ENCODE results near the gene PSTPIP1. TPM values are rescaled to one million over a fixed set of nuclear protein-coding genes. Genes with fewer than 3 reads are reported as not detected.
A peak's percentile ranks its signal among the peaks of the same experiment; 100 is the strongest.

PSTPIP1 gene
- total RNA-seq = 10 to 100 TPM in 3 of 4 donors, 1 to 10 TPM in 1; 6.3 to 40.4 (median 19.5) TPM

- H3K27ac ChIP-seq = peak within 1 kb of the TSS; percentile 69 to 87 (median 80)
- H3K4me1 ChIP-seq = peaks cover 0 to 22% (median 15%) of the 10 kb centered on the region in 4 donors
- peak; percentile 59 to 88 (median 83) for DNase-seq
- H3K4me3 ChIP-seq = peak within 1 kb of the TSS; percentile 37 to 51 (median 46)
- TF ChIP-seq POLR2A (IDR thresholded peaks at IDR 0.05) = peak in 1 of 2 donors; percentile 30
- TF ChIP-seq, protein P1, sequence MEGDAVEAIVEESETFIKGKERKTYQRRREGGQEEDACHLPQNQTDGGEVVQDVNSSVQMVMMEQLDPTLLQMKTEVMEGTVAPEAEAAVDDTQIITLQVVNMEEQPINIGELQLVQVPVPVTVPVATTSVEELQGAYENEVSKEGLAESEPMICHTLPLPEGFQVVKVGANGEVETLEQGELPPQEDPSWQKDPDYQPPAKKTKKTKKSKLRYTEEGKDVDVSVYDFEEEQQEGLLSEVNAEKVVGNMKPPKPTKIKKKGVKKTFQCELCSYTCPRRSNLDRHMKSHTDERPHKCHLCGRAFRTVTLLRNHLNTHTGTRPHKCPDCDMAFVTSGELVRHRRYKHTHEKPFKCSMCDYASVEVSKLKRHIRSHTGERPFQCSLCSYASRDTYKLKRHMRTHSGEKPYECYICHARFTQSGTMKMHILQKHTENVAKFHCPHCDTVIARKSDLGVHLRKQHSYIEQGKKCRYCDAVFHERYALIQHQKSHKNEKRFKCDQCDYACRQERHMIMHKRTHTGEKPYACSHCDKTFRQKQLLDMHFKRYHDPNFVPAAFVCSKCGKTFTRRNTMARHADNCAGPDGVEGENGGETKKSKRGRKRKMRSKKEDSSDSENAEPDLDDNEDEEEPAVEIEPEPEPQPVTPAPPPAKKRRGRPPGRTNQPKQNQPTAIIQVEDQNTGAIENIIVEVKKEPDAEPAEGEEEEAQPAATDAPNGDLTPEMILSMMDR (IDR thresholded peaks at IDR 0.05) = no peak
- no peaks in the 10 kb centered on the region for H3K36me3 ChIP-seq
- no peaks in the 10 kb centered on the region for H3K27me3 ChIP-seq
- H3K9me3 ChIP-seq = no peaks in the 10 kb centered on the region
These were observed at the start of gene PSTPIP1 for GRCh38 chr15:76994971-76995945. Gene PSTPIP1 (plus strand): TSS chr15:76995126. CDS start chr15:76995574, 448 bp downstream.

- H3K4me1 ChIP-seq = no peaks in the 10 kb centered on the region
- no peak overlapping the region for H3K27ac ChIP-seq
- TF ChIP-seq, protein P1 (IDR thresholded peaks at IDR 0.05) = no peak
- no peak for TF ChIP-seq POLR2A (IDR thresholded peaks at IDR 0.05)
- no peaks in the 10 kb centered on the region for H3K9me3 ChIP-seq
- DNase-seq = no peak
- H3K27me3 ChIP-seq = no peaks in the 10 kb centered on the region
- peaks cover 0 to 28% (median 0%) of the 10 kb centered on the region in 3 donors for H3K36me3 ChIP-seq
- no peak overlapping the region for H3K4me3 ChIP-seq
These were observed 49.3 kb upstream of the PSTPIP1 start for GRCh38 chr15:76945494-76946093.

DNA sequence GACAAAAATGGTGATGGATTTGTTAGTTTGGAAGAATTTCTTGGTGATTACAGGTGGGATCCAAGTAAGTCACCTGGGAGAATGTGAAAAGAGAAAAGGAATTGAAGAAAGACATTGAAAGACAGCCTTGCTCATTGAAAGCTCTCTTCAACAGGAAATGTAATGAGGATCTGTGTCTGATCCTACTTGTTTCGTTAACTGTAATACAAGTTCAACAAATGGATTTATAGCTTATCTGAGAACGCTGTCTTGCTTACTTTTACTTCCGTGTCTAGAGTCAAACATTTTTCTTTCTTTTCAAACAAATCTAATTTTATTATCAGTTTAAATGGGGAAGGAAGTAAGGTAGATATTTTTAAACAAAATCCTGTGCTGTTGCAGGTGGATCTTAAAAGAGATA, 47.5 kb upstream of the PSTPIP1 start:
- Histone ChIP-seq H3K4me3 (no peak overlapping the region), H3K27me3 (no peaks in the 10 kb centered on the region), H3K4me1 (no peaks in the 10 kb centered on the region), H3K36me3 (peaks cover 0 to 28% (median 0%) of the 10 kb centered on the region in 3 donors), H3K9me3 (no peaks in the 10 kb centered on the region), H3K27ac (no peak overlapping the region)
- DNase-seq = no peak
- TF ChIP-seq POLR2A (IDR thresholded peaks at IDR 0.05) = no peak

GRCh38 chr15:76951220-76951619, 43.7 kb upstream of the PSTPIP1 start:
- Histone ChIP-seq H3K4me3 (no peak overlapping the region), H3K36me3 (peaks cover 0 to 23% (median 0%) of the 10 kb centered on the region in 3 donors)

DNA sequence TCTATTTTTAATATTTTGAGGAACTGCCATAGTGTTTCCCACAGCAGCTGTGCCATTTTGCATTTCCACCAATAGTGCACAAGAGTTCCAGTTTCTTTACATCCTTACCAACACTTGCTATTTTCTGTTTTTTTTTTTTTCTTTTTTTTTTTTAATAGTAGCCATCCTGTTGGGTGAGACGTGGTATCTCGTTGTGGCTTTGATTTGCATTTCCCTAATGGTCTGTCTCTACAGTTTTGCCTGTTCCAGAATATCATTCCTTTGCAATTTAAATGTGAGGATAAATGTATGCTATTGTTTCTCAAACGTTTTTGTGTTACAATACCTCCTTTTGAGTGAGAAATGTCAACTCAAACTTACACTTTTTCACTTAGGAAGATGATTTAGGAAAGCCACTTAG, 41.0 kb upstream of the PSTPIP1 start:
- Histone ChIP-seq H3K9me3 (no peaks in the 10 kb centered on the region), H3K36me3 (peaks cover 0 to 5% (median 0%) of the 10 kb centered on the region in 3 donors), H3K4me3 (no peak overlapping the region), H3K27ac (no peak overlapping the region), H3K27me3 (no peaks in the 10 kb centered on the region), H3K4me1 (no peaks in the 10 kb centered on the region)
- TF ChIP-seq, protein P1 (IDR thresholded peaks at IDR 0.05) = no peak
- TF ChIP-seq POLR2A (IDR thresholded peaks at IDR 0.05) = no peak
- DNase-seq = no peak

More at GRCh38 chr15:76951220-76951619, 43.7 kb upstream of the PSTPIP1 start:
- no peaks in the 10 kb centered on the region for H3K27me3 ChIP-seq
- TF ChIP-seq POLR2A (IDR thresholded peaks at IDR 0.05) = no peak
- TF ChIP-seq, protein P1 (IDR thresholded peaks at IDR 0.05) = no peak
- H3K4me1 ChIP-seq = no peaks in the 10 kb centered on the region
- no peaks in the 10 kb centered on the region for H3K9me3 ChIP-seq
- DNase-seq = no peak
- H3K27ac ChIP-seq = no peak overlapping the region

GRCh38 chr15:76954744-76955143, 40.2 kb upstream of the PSTPIP1 start:
- no peak for DNase-seq
- no peaks in the 10 kb centered on the region for H3K27me3 ChIP-seq
- H3K4me1 ChIP-seq = no peaks in the 10 kb centered on the region
- no peak overlapping the region for H3K4me3 ChIP-seq
- no peaks in the 10 kb centered on the region for H3K9me3 ChIP-seq
- H3K36me3 ChIP-seq = no peaks in the 10 kb centered on the region
- no peak overlapping the region for H3K27ac ChIP-seq
- TF ChIP-seq, protein P1 (IDR thresholded peaks at IDR 0.05) = no peak
- TF ChIP-seq POLR2A (IDR thresholded peaks at IDR 0.05) = no peak

Measured in Peyer's patch (tissue), 4 donors.